ENCODE data around the gene MACF1. TPM values are rescaled to one million over a fixed set of nuclear protein-coding genes. Genes with fewer than 3 reads are reported as not detected.

The MACF1 gene
- total RNA-seq, 1 experiment from 2014 or later: 103 TPM

DNA sequence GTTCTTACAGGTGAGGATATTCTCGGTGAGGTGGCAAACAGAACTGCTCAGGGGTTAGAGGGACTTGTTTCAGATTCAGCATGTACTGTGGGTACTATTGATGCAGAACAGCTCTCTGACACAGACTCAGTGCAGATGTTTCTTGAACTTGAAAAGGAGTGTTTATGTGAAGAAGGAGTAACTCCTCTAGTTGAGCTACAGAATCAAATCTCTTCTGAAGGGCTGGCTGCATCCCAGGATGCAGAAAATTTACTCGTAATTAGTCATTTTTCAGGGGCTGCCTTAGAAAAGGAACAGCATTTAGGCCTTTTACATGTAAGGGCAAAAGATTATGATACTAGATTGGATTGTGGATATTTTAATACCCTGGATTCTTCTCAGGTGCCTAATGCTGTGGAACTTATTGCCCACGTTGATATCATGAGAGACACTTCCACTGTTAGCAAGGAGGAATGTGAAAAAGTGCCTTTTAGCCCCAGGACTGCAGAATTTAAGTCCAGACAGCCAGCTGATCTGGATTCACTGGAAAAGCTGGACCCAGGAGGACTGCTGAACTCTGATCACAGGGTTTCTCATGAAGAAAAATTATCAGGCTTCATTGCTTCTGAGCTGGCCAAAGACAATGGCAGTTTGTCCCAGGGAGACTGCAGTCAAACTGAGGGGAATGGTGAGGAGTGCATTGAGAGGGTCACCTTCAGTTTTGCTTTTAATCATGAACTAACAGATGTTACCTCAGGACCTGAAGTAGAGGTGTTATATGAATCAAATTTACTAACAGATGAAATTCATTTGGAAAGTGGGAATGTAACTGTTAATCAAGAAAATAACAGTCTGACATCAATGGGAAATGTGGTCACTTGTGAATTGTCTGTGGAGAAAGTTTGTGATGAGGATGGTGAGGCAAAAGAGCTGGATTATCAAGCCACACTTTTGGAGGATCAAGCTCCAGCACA, 207.3 kb downstream of the MACF1 start:
- ATAC-seq (no peak), DNase-seq (peak; percentile 30)
- peaks cover 68% of the 10 kb centered on the region for H3K79me2 ChIP-seq (ENCODE audit: low read length)
- peak overlapping the region; percentile 92 for H3K4me3 ChIP-seq (ENCODE audit: low read length)
- H3F3A ChIP-seq (ENCODE audit: low read length, unreplicated experiment): peaks cover 5% of the 10 kb centered on the region
- no TSS peak for BruUV-seq (replicated peaks)
- intact Hi-C loops (cut with micrococcal nuclease): no loop called here
- no peaks in the 10 kb centered on the region for H3K9me3 ChIP-seq (ENCODE audit: low read length)
- CTCF ChIA-PET: interaction anchor here (0.5 to 2.4 kb wide), 11 partner anchors 13 to 381 kb away, joined by 3 to 19 read pairs (median 5); no protein-coding TSS in a partner anchor
- H3K9me2 ChIP-seq (replicated peaks; ENCODE audit: low read length): no peaks in the 10 kb centered on the region
- H3K9ac ChIP-seq (ENCODE audit: low read length): 0 out of 2 replicates have a peak overlapping the region, but pooled peaks have one; percentile 3
- H3K4me1 ChIP-seq (ENCODE audit: insufficient read depth, low read length): peaks cover 50% of the 10 kb centered on the region
- no peaks in the 10 kb centered on the region for H3K27me3 ChIP-seq (ENCODE audit: low read length)
- H3K4me2 ChIP-seq (ENCODE audit: low read length): peak overlapping the region; percentile 92
- no peak overlapping the region for H2AFZ ChIP-seq (ENCODE audit: low read length)
- H3K36me3 ChIP-seq (ENCODE audit: low read depth, low read length): no peaks in the 10 kb centered on the region
- H3K27ac ChIP-seq (ENCODE audit: low read length): no peak overlapping the region
- H4K20me1 ChIP-seq (ENCODE audit: low read length): peaks cover 36% of the 10 kb centered on the region
- POLR2A ChIA-PET (ENCODE audit: unreplicated experiment): interaction anchor here (0.6 kb wide), 1 partner anchor 25 kb away, joined by 3 read pairs; no protein-coding TSS in a partner anchor
- TF ChIP-seq EZH2 (IDR thresholded peaks at IDR 0.05; ENCODE audit: low read length, unreplicated experiment): no peak
- TF ChIP-seq EZH2phosphoT487 (IDR thresholded peaks at IDR 0.05; ENCODE audit: borderline replicate concordance, low read length): no peak
- TF ChIP-seq, protein P1, sequence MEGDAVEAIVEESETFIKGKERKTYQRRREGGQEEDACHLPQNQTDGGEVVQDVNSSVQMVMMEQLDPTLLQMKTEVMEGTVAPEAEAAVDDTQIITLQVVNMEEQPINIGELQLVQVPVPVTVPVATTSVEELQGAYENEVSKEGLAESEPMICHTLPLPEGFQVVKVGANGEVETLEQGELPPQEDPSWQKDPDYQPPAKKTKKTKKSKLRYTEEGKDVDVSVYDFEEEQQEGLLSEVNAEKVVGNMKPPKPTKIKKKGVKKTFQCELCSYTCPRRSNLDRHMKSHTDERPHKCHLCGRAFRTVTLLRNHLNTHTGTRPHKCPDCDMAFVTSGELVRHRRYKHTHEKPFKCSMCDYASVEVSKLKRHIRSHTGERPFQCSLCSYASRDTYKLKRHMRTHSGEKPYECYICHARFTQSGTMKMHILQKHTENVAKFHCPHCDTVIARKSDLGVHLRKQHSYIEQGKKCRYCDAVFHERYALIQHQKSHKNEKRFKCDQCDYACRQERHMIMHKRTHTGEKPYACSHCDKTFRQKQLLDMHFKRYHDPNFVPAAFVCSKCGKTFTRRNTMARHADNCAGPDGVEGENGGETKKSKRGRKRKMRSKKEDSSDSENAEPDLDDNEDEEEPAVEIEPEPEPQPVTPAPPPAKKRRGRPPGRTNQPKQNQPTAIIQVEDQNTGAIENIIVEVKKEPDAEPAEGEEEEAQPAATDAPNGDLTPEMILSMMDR (conservative IDR thresholded peaks at IDR 0.05; ENCODE audit: low read depth, low read length): no peak

DNA sequence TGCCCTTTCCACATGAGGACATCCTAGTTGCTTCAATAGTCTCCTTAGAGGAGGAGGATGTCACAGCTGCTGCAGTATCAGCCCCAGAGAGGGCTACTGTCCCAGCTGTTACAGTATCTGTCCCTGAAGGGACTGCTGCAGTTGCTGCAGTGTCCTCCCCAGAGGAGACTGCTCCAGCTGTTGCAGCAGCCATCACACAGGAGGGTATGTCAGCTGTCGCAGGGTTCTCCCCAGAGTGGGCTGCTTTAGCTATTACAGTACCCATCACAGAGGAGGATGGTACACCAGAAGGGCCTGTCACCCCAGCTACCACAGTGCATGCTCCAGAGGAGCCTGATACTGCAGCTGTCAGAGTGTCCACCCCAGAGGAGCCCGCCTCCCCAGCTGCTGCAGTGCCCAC, 208.4 kb downstream of the MACF1 start:
- Histone ChIP-seq H3K4me3 (ENCODE audit: low read length) (no peak overlapping the region), H3K4me2 (ENCODE audit: low read length) (no peak overlapping the region), H2AFZ (ENCODE audit: low read length) (no peak overlapping the region), H3K79me2 (ENCODE audit: low read length) (peaks cover 76% of the 10 kb centered on the region), H3F3A (ENCODE audit: low read length, unreplicated experiment) (peaks cover under 1% of the 10 kb centered on the region), H3K9me2 (replicated peaks; ENCODE audit: low read length) (no peaks in the 10 kb centered on the region), H3K9me3 (ENCODE audit: low read length) (no peaks in the 10 kb centered on the region), H3K9ac (ENCODE audit: low read length) (no peak overlapping the region), H3K27ac (ENCODE audit: low read length) (no peak overlapping the region), H4K20me1 (ENCODE audit: low read length) (peaks cover 36% of the 10 kb centered on the region), H3K36me3 (ENCODE audit: low read depth, low read length) (no peaks in the 10 kb centered on the region), H3K27me3 (ENCODE audit: low read length) (no peaks in the 10 kb centered on the region), H3K4me1 (ENCODE audit: insufficient read depth, low read length) (peaks cover 45% of the 10 kb centered on the region)
- DNase-seq (no peak), ATAC-seq (no peak)
- BruUV-seq (replicated peaks): no TSS peak
- TF ChIP-seq EZH2 (IDR thresholded peaks at IDR 0.05; ENCODE audit: low read length, unreplicated experiment) (no peak), EZH2phosphoT487 (IDR thresholded peaks at IDR 0.05; ENCODE audit: borderline replicate concordance, low read length) (no peak)
- TF ChIP-seq, protein P1 (conservative IDR thresholded peaks at IDR 0.05; ENCODE audit: low read depth, low read length): no peak
- intact Hi-C loops (cut with micrococcal nuclease): no loop called here
- ChIA-PET POLR2A (ENCODE audit: unreplicated experiment) (no interaction called here), CTCF (interaction anchor here (0.5 kb wide), 1 partner anchor 191 kb away, joined by 5 read pairs; no protein-coding TSS in a partner anchor)

All from PC-3 (cell line).